HepG2 (cell line): ENCODE results near the gene C11orf68. TPM values are rescaled to one million over a fixed set of nuclear protein-coding genes. Genes with fewer than 3 reads are reported as not detected.

Experiments
- ESRRA ChIP-seq: sonication (generic); formaldehyde crosslinking; IDR thresholded peaks from 2 replicates; pipeline ENCODE4 v1.5.1; 2020; ENCODE audit warnings: mild to moderate bottlenecking, low read depth, missing genetic modification reagents
- ETV6 ChIP-seq: sonication (generic); formaldehyde crosslinking; conservative IDR thresholded peaks from 2 replicates; pipeline ENCODE4 v1.4.0; 2020; ENCODE audit warnings: missing genetic modification reagents
- FOXA3 ChIP-seq: IDR thresholded peaks from 2 replicates; pipeline ENCODE4 v1.6.1; 2016; ENCODE audit warnings: missing genetic modification reagents, missing compliant biosample characterization
- HNRNPL ChIP-seq: fragments of 200-400 bp; formaldehyde crosslinking; IDR thresholded peaks from 2 replicates; pipeline ENCODE4 v1.6.1; 2017; ENCODE audit warnings: mild to moderate bottlenecking, low read depth, low read length
- MXD4 ChIP-seq: IDR thresholded peaks from 2 replicates; pipeline ENCODE4 v1.6.1; 2016; ENCODE audit warnings: mild to moderate bottlenecking, missing biosample characterization, missing genetic modification reagents
- SIN3A ChIP-seq: IDR thresholded peaks from 2 replicates; pipeline ENCODE4 v1.6.1; 2011; ENCODE audit warnings: low read depth, mild to moderate bottlenecking, control low read depth, low read length, borderline replicate concordance
- SIX4 ChIP-seq: sonication (generic); formaldehyde crosslinking; IDR thresholded peaks from 2 replicates; pipeline ENCODE4 v1.4.0; 2020; ENCODE audit warnings: missing genetic modification reagents
- ZNF101 ChIP-seq: sonication (generic); formaldehyde crosslinking; IDR thresholded peaks from 2 replicates; pipeline ENCODE4 v1.4.0; 2020; ENCODE audit warnings: mild to moderate bottlenecking, low read depth, missing genetic modification reagents, borderline replicate concordance
- ZNF180 ChIP-seq: sonication (generic); formaldehyde crosslinking; IDR thresholded peaks from 2 replicates; pipeline ENCODE4 v1.4.0; 2020; ENCODE audit warnings: low read depth, missing genetic modification reagents, borderline replicate concordance
- ZNF446 ChIP-seq: sonication (generic); formaldehyde crosslinking; IDR thresholded peaks from 2 replicates; pipeline ENCODE4 v1.5.0; 2020; ENCODE audit warnings: mild to moderate bottlenecking, missing genetic modification reagents
- ZNF550 ChIP-seq: sonication (generic); formaldehyde crosslinking; IDR thresholded peaks from 2 replicates; pipeline ENCODE4 v1.4.0; 2020; ENCODE audit warnings: mild to moderate bottlenecking, missing genetic modification reagents, borderline replicate concordance
- ZNF577 ChIP-seq: sonication (generic); formaldehyde crosslinking; IDR thresholded peaks from 2 replicates; pipeline ENCODE4 v1.4.0; 2020; ENCODE audit warnings: mild to moderate bottlenecking, low read depth, missing genetic modification reagents, borderline replicate concordance
- ZNF615 ChIP-seq: sonication (generic); formaldehyde crosslinking; IDR thresholded peaks from 2 replicates; pipeline ENCODE4 v1.5.0; 2020; ENCODE audit warnings: mild to moderate bottlenecking, missing genetic modification reagents, borderline replicate concordance
- ZNF652 ChIP-seq: IDR thresholded peaks from 2 replicates; pipeline ENCODE4 v1.6.1; 2016; ENCODE audit warnings: low read depth, borderline replicate concordance
- ZNF672 ChIP-seq: sonication (generic); formaldehyde crosslinking; IDR thresholded peaks from 2 replicates; pipeline ENCODE4 v1.8.1; 2022; ENCODE audit warnings: missing genetic modification reagents
- ZNF768 ChIP-seq: sonication (generic); formaldehyde crosslinking; IDR thresholded peaks from 2 replicates; pipeline ENCODE4 v1.4.0; 2020; ENCODE audit warnings: missing genetic modification reagents
- polyA plus RNA-seq, 8 experiments: library from polyadenylated mRNA; depleted of rRNA in 3 of 8; stranded (reverse) in 7 of 8; unstranded in 1 of 8; fragments of >200 nt; fragmentation: Illumina TruSeq in 4 of 8; extraction: Trizol in 4 of 8; gene quantifications; 2 replicates each; pipeline versions ENCODE4 v1.2.1 to v1.2.3, GENCODE V29; 2011 to 2016; ENCODE audit warnings: low read depth in 4 of 8, missing spikeins in 1 of 8, mixed read lengths in 1 of 8; ENCODE audit not compliant: insufficient read depth in 1 of 8
- total RNA-seq, 5 experiments: library from RNA; depleted of rRNA; stranded (reverse); fragments of >200 nt; fragmentation: Illumina TruSeq; extraction: Trizol; gene quantifications; 2 replicates each; pipeline ENCODE4 v1.2.3, GENCODE V29; 2016; ENCODE audit warnings: low read depth in 1 of 5
- TF ChIP-seq, protein P1 (sequence below): sonication (generic); formaldehyde crosslinking; IDR thresholded peaks from 2 replicates; pipeline ENCODE4 v1.8.1; 2022; ENCODE audit warnings: mild to moderate bottlenecking, missing genetic modification reagents
- TF ChIP-seq, protein P2 (sequence below): sonication (generic); formaldehyde crosslinking; IDR thresholded peaks from 2 replicates; pipeline ENCODE4 v1.4.0; 2020; ENCODE audit warnings: mild to moderate bottlenecking, missing genetic modification reagents
- TF ChIP-seq, protein P3 (sequence below): sonication (generic); formaldehyde crosslinking; conservative IDR thresholded peaks from 2 replicates; pipeline ENCODE4 v1.8.1; 2023; ENCODE audit warnings: missing genetic modification reagents
- TF ChIP-seq, protein P4 (sequence below): sonication (generic); formaldehyde crosslinking; IDR thresholded peaks from 2 replicates; pipeline ENCODE4 v1.9.0; 2021; ENCODE audit warnings: missing genetic modification reagents, borderline replicate concordance
- TF ChIP-seq, protein P5 (sequence below): sonication (generic); formaldehyde crosslinking; IDR thresholded peaks from 2 replicates; pipeline ENCODE4 v1.4.0; 2020; ENCODE audit warnings: mild to moderate bottlenecking, low read depth, missing genetic modification reagents

The C11orf68 gene
- total and polyA plus RNA-seq, 2 of the 13 experiments (the other 11 are each of a cell fraction or from before 2014, with no cell fraction given) = 8.4 to 28.3 TPM

DNA sequence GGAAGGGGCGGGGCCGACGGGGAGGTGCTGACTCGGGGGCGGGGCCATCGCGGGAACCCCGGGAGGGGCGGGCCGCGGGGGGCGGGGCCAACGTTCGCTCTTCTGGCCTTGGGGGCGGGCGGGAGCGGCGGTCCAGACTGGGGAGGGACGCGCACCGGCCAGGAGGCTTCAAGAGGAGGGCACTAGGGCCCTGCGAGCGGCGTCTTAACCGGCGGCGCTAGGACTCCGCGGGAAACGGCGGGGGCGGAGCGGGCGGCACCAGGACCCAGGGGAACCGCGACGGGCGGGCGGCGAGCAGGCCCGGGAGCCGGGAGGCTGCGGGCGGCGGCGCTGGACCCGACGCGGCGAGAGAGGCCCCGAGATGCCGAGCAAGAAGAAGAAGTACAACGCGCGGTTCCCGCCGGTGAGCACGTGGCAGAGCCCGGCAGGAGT is 295 bp upstream of the C11orf68 start, which contains the start of gene DRAP1 (continued):
- peak; percentile 81 for TF ChIP-seq ZNF768 (CRISPR knock-in tag)
- TF ChIP-seq, protein P1, sequence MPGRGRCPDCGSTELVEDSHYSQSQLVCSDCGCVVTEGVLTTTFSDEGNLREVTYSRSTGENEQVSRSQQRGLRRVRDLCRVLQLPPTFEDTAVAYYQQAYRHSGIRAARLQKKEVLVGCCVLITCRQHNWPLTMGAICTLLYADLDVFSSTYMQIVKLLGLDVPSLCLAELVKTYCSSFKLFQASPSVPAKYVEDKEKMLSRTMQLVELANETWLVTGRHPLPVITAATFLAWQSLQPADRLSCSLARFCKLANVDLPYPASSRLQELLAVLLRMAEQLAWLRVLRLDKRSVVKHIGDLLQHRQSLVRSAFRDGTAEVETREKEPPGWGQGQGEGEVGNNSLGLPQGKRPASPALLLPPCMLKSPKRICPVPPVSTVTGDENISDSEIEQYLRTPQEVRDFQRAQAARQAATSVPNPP (CRISPR knock-in tag) = no peak
- TF ChIP-seq ZNF652 (CRISPR knock-in tag) = peak; percentile 52; the same call in 1 of the 2 replicates
- TF ChIP-seq, protein P2, sequence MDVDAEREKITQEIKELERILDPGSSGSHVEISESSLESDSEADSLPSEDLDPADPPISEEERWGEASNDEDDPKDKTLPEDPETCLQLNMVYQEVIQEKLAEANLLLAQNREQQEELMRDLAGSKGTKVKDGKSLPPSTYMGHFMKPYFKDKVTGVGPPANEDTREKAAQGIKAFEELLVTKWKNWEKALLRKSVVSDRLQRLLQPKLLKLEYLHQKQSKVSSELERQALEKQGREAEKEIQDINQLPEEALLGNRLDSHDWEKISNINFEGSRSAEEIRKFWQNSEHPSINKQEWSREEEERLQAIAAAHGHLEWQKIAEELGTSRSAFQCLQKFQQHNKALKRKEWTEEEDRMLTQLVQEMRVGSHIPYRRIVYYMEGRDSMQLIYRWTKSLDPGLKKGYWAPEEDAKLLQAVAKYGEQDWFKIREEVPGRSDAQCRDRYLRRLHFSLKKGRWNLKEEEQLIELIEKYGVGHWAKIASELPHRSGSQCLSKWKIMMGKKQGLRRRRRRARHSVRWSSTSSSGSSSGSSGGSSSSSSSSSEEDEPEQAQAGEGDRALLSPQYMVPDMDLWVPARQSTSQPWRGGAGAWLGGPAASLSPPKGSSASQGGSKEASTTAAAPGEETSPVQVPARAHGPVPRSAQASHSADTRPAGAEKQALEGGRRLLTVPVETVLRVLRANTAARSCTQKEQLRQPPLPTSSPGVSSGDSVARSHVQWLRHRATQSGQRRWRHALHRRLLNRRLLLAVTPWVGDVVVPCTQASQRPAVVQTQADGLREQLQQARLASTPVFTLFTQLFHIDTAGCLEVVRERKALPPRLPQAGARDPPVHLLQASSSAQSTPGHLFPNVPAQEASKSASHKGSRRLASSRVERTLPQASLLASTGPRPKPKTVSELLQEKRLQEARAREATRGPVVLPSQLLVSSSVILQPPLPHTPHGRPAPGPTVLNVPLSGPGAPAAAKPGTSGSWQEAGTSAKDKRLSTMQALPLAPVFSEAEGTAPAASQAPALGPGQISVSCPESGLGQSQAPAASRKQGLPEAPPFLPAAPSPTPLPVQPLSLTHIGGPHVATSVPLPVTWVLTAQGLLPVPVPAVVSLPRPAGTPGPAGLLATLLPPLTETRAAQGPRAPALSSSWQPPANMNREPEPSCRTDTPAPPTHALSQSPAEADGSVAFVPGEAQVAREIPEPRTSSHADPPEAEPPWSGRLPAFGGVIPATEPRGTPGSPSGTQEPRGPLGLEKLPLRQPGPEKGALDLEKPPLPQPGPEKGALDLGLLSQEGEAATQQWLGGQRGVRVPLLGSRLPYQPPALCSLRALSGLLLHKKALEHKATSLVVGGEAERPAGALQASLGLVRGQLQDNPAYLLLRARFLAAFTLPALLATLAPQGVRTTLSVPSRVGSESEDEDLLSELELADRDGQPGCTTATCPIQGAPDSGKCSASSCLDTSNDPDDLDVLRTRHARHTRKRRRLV = no peak
- peak; percentile 44; the same call in 1 of the 2 replicates for TF ChIP-seq ZNF446
- TF ChIP-seq, protein P3, sequence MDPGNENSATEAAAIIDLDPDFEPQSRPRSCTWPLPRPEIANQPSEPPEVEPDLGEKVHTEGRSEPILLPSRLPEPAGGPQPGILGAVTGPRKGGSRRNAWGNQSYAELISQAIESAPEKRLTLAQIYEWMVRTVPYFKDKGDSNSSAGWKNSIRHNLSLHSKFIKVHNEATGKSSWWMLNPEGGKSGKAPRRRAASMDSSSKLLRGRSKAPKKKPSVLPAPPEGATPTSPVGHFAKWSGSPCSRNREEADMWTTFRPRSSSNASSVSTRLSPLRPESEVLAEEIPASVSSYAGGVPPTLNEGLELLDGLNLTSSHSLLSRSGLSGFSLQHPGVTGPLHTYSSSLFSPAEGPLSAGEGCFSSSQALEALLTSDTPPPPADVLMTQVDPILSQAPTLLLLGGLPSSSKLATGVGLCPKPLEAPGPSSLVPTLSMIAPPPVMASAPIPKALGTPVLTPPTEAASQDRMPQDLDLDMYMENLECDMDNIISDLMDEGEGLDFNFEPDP (CRISPR knock-in tag) = 0 out of 2 replicates have a peak, but pooled peaks have one; percentile 7
- TF ChIP-seq ZNF101 (CRISPR knock-in tag) = peak; percentile 88; the same call in 1 of the 2 replicates
- peak; percentile 87 for TF ChIP-seq ETV6
- TF ChIP-seq, protein P4, sequence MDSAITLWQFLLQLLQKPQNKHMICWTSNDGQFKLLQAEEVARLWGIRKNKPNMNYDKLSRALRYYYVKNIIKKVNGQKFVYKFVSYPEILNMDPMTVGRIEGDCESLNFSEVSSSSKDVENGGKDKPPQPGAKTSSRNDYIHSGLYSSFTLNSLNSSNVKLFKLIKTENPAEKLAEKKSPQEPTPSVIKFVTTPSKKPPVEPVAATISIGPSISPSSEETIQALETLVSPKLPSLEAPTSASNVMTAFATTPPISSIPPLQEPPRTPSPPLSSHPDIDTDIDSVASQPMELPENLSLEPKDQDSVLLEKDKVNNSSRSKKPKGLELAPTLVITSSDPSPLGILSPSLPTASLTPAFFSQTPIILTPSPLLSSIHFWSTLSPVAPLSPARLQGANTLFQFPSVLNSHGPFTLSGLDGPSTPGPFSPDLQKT = no peak
- TF ChIP-seq ESRRA (CRISPR knock-in tag) = peak; percentile 80; the same call in 1 of the 2 replicates
- no peak for TF ChIP-seq ZNF672
- peak; percentile 79 for TF ChIP-seq FOXA3 (CRISPR knock-in tag)
- 0 out of 2 replicates have a peak, but pooled peaks have one; percentile 71 for TF ChIP-seq ZNF550 (CRISPR knock-in tag)
- no peak for TF ChIP-seq HNRNPL
- peak; percentile 79; the same call in 1 of the 2 replicates for TF ChIP-seq SIN3A
- peak; percentile 68; the same call in 1 of the 2 replicates for TF ChIP-seq SIX4 (CRISPR knock-in tag)
- TF ChIP-seq ZNF180 (CRISPR knock-in tag) = no peak
- no peak for TF ChIP-seq ZNF615 (CRISPR knock-in tag)
- TF ChIP-seq, protein P5, sequence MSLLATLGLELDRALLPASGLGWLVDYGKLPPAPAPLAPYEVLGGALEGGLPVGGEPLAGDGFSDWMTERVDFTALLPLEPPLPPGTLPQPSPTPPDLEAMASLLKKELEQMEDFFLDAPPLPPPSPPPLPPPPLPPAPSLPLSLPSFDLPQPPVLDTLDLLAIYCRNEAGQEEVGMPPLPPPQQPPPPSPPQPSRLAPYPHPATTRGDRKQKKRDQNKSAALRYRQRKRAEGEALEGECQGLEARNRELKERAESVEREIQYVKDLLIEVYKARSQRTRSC (CRISPR knock-in tag) = no peak
- TF ChIP-seq ZNF577 (CRISPR knock-in tag) = no peak
- no peak for TF ChIP-seq MXD4 (CRISPR knock-in tag)
